GM12878 (cell line): ENCODE measurements around the gene ADAMTSL5.

Experiments
- EGR1 ChIP-seq, 2 experiments: IDR thresholded peaks; 1 replicate in 1 of 2; 2 replicates in 1 of 2; pipeline ENCODE4 v1.6.1; 2011 to 2012; ENCODE audit warnings: low read depth in 2 of 2, low read length in 2 of 2, borderline replicate concordance in 1 of 2, mild to moderate bottlenecking in 1 of 2, moderate library complexity in 1 of 2
- FOS ChIP-seq: IDR thresholded peaks from 3 replicates; pipeline ENCODE4 v1.6.1; 2011; ENCODE audit warnings: borderline replicate concordance; ENCODE audit not compliant: insufficient read length; ENCODE audit errors: extremely low read depth
- PAX8 ChIP-seq: fragments of 450-650 bp; IDR thresholded peaks from 2 replicates; pipeline ENCODE4 v1.6.1; 2017; ENCODE audit warnings: mild to moderate bottlenecking, moderate library complexity
- RELA ChIP-seq: fragments of 450-650 bp; IDR thresholded peaks from 2 replicates; pipeline ENCODE4 v1.8.0; 2014; ENCODE audit warnings: borderline replicate concordance; ENCODE audit not compliant: partially characterized antibody
- RFX5 ChIP-seq: IDR thresholded peaks from 2 replicates; pipeline ENCODE4 v1.6.1; 2011; ENCODE audit warnings: low read depth, low read length, improper control_type of control experiment
- SMARCA5 ChIP-seq: fragments of 450-650 bp; IDR thresholded peaks from 2 replicates; pipeline ENCODE4 v1.6.1; 2017; ENCODE audit warnings: mild to moderate bottlenecking
- TCF7 ChIP-seq: IDR thresholded peaks from 2 replicates; pipeline ENCODE4 v1.6.1; 2014; ENCODE audit warnings: antibody characterized with exemption, borderline replicate concordance
- TF ChIP-seq, protein P1 (sequence below), 3 experiments: IDR thresholded peaks in 2 of 3; conservative IDR thresholded peaks in 1 of 3; 2 replicates each; pipeline ENCODE4 v1.5.1; 2011; ENCODE audit warnings: low read depth in 3 of 3, low read length in 3 of 3, mild to moderate bottlenecking in 3 of 3, control low read depth in 2 of 3, moderate library complexity in 2 of 3, inconsistent platforms in 1 of 3, mixed read lengths in 1 of 3; ENCODE audit not compliant: control insufficient read depth in 2 of 3, insufficient read depth in 1 of 3; ENCODE audit errors: extremely low read depth in 1 of 3
- TF ChIP-seq, protein P2 (sequence below): fragments of 450-650 bp; IDR thresholded peaks from 2 replicates; pipeline ENCODE4 v1.6.1; 2017; ENCODE audit warnings: mild to moderate bottlenecking, low read depth, inconsistent platforms; ENCODE audit not compliant: poor library complexity, severe bottlenecking

GRCh38 chr19:1518471-1518870 lies 5.7 kb upstream of the ADAMTSL5 start:
- TF ChIP-seq FOS, result no peak
- no peak for TF ChIP-seq EGR1 (IDR thresholded peaks at IDR 0.05; ENCODE audit: borderline replicate concordance in 1 of 2, low read depth in 2 of 2, low read length in 2 of 2)
- no peak for TF ChIP-seq PAX8
- no peak for TF ChIP-seq TCF7
- TF ChIP-seq, protein P1, sequence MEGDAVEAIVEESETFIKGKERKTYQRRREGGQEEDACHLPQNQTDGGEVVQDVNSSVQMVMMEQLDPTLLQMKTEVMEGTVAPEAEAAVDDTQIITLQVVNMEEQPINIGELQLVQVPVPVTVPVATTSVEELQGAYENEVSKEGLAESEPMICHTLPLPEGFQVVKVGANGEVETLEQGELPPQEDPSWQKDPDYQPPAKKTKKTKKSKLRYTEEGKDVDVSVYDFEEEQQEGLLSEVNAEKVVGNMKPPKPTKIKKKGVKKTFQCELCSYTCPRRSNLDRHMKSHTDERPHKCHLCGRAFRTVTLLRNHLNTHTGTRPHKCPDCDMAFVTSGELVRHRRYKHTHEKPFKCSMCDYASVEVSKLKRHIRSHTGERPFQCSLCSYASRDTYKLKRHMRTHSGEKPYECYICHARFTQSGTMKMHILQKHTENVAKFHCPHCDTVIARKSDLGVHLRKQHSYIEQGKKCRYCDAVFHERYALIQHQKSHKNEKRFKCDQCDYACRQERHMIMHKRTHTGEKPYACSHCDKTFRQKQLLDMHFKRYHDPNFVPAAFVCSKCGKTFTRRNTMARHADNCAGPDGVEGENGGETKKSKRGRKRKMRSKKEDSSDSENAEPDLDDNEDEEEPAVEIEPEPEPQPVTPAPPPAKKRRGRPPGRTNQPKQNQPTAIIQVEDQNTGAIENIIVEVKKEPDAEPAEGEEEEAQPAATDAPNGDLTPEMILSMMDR (IDR thresholded peaks at IDR 0.05 in 2 of 3, conservative IDR thresholded peaks at IDR 0.05 in 1 of 3; ENCODE audit: control insufficient read depth in 2 of 3, extremely low read depth in 1 of 3, insufficient read depth in 1 of 3, low read depth in 3 of 3, low read length in 3 of 3), result no peak
- TF ChIP-seq SMARCA5, result no peak
- TF ChIP-seq RELA, result no peak
- TF ChIP-seq RFX5, result no peak
- TF ChIP-seq, protein P2, sequence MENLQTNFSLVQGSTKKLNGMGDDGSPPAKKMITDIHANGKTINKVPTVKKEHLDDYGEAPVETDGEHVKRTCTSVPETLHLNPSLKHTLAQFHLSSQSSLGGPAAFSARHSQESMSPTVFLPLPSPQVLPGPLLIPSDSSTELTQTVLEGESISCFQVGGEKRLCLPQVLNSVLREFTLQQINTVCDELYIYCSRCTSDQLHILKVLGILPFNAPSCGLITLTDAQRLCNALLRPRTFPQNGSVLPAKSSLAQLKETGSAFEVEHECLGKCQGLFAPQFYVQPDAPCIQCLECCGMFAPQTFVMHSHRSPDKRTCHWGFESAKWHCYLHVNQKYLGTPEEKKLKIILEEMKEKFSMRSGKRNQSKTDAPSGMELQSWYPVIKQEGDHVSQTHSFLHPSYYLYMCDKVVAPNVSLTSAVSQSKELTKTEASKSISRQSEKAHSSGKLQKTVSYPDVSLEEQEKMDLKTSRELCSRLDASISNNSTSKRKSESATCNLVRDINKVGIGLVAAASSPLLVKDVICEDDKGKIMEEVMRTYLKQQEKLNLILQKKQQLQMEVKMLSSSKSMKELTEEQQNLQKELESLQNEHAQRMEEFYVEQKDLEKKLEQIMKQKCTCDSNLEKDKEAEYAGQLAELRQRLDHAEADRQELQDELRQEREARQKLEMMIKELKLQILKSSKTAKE, result no peak
